Stimulated activated naive CD4-positive, alpha-beta T cell treated with Interleukin-2 at 50 U/mL for 16 hours (primary cell): ENCODE data around the gene AGRN.

Source experiments
- DNase-seq: peaks from one replicate; lab custom pipeline; 2025; lab: John Stamatoyannopoulos, UW

AGRN gene

DNA sequence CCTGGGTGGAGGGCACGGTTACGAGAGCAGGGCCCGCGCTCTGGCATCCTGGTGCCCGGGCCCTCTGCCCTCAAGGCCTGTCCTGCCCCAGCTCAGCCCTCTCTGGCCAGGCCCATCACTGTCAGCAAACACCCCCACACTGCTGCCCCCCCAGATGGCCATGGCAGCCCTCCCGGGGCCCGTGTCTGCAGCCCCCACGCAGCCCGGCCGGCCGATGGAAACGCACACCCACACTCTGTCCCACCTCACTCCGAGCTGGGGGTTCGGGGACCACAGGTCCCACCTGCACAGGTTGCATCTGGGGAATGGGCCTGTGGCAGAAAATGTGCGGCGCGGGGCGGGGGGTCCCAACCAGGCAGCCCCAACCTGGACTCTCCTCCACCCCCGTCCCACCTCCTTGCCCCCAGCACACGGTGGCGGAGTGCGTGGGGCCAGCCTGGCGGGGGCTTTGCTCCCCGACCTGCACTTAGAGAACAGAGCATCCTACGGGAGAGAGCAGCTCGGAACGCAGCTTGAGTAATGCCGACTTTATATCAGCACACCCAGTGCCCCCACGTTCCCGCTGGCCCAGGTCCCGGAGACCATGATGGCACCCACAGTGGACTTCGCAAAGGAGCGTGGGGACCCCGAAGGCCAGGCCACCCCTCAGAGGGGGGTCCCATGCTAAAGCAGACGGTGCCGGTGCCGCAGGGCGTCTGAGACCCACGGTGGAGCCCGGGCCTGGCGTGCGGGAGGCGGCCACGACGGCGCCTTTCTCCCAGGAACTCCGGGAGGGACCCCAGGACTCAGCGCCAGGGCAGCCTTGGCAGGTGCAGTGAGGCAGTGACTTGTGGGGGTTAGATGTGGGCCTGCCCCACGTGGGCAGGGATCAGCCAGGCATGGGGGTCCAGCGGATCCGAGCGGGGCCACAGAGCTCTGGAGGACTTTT, 61.7 kb downstream of the AGRN start:
- DNase-seq: no peak

DNA sequence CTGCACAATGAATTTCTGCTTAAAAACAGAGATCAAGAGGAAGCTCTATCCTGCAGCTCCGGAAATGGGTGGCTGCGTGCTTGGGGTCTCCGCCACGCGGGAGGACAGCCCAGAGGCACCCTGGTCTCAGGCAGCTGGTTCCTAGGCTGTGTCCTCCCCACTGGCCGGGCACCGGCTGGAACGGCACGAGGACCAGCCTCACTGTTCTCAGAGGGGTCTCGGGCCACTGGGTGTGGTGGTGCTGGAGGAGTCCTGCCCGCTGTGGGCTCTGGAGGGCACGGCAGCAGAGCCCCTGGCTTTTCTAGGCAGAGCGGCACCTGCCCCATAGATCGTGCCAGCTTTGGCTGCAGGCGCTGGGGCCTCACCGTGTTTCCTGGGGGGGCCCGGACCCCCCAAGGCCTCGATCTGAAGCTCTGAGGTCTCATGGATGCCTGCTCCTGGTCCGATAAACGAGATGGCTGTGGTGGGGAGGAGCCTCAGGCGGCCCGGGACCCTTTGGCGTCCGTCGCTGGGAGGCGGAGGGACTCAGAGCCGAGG, 62.4 kb downstream of the AGRN start:
- DNase-seq: no peak

DNA sequence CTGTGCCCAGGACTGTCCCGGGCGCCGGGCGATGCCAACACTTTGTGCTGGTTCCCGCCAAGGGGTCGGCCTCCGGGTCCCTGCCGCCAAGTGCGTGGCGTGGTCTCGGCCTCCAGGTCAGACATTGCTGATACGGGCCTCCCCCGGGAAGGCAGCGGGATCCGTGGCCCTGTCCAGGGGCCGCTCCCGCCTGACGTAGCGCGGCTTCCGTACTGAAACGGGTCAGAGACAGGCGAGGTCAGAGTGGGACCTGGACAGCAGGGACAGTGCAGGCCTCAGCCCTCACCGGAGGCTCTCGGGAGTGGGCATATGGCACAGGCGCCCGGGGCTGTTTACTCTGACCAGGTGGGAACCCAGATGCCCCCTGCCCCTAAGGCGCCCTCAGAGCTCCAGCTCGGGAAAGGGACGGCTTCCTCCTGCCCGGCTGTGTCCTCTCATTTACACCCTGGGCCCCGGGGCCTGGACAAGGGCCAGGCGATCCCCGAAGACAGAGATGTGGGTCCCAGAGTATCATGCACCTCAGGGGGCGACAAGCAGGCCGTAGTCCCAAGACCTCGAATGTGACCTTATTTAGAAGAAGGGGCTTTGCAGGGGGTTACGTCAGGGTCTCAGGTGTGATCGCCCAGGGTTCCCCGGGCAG, 63.0 kb downstream of the AGRN start:
- DNase-seq: no peak

DNA sequence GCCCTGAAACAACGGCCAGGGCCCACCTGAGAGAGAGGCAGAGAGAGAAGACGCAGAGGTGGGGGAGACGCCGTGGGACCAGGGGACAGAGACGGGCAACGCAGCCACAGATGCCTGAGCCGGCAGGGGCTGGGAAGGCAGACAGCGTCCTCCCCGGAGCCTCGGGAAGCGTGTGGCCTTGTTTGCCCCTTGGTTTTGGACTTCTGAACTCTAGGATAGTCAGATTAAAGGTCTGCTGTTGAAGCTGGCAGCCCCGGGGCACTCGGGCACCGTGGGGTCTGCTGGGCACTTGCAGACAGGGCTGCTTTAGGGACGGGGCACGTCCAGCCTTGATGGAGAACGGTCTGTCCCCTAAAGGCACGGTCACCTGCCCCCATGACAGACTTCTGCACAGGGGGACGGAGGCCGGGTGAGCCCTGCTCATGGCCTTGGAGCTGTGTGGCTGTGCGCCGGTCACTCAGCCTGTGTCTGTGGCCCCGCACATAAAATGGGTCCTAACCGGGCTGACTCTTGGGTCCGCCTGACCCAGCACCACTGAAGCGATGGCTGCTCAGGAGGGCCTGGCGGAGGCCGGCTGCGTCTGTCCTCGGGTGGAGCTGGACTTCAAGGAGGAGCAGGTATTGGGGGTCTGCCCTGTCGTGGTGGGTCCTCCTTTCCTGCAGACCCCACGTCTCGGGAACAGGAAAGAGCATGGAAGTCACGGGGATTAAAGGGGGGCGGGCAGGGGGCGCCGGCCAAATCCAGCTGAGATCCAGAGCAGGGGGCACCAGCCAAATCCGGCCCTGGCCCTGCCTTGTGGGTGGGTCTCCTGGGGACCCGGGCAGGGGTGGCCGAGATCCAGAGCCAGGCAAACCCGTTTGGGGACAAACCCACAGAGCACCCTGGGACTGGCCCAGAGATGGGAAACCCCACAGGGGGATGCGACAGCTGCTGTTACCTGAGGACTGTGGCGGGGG, 63.8 kb downstream of the AGRN start:
- DNase-seq: no peak

DNA sequence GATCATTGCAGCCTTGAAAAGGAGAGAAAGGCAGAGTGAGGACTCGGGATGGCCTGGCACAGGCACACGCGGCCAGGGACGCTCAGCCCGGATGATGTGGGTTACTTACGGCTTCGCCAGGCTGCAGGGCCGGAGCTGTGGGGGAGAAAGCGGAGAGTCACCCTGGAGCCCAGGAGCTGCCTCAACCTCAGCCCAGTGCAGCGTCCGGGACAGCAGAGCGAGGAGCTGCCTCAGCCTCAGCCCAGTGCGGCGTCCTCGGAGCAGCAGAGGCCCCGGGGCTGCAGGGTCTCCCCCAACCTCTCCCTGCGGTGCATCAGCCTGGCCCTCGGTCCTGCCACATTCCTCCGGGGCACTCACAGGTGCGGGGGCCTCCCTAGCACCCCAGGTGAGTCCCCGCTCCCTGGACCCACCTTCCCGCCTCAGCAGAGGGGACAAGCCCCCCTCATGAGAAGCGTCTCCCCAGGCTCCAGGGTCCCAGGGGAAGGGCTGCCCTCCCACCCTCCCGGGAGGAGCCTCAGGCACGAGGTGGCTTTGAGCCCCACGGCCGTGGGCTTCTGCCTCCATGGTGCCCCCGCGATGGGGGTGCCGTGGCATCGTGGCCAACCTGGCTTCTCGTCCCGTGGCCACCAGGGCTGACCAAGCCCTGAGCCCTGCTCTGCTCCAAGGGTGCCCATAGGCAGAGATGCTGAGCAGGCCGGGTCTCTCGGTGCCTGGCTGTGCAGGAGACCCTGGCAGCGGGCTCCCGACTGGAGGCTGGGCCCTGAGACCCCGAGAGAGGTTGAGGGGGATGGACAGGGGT, 64.7 kb downstream of the AGRN start:
- DNase-seq: no peak

DNA sequence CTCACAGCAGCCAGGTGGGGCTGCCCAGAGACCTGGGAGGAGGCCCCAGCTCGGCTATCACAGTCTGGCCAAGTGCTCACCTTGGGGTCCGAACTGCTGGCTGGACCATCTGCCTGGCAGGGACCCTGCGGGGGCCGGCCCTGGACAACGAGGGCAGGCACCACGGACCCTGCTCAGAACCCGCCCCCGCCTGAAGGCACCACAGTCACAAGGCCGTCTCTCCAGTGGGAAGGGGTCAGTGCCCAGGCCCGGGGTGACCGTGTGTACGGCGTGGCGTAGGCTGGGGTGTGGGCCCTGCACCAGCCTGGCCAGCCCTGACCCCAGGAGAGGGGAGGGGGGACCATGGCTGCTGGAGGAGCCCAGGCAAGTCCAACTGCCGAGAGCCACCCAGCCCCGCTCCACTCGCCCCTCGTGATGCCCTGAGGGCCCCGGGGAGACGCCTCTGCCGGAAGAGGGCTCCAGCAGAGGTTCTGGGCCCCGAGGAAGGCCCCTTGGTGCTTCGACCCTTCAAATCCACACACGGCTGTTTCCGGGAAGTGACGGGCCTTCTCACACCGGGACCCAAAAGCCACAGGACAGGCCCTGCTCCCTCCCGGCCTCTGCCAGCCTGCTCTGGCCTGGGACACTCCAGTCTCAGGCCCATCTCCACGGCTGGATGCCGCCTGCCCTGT, 65.4 kb downstream of the AGRN start:
- no peak for DNase-seq

DNA sequence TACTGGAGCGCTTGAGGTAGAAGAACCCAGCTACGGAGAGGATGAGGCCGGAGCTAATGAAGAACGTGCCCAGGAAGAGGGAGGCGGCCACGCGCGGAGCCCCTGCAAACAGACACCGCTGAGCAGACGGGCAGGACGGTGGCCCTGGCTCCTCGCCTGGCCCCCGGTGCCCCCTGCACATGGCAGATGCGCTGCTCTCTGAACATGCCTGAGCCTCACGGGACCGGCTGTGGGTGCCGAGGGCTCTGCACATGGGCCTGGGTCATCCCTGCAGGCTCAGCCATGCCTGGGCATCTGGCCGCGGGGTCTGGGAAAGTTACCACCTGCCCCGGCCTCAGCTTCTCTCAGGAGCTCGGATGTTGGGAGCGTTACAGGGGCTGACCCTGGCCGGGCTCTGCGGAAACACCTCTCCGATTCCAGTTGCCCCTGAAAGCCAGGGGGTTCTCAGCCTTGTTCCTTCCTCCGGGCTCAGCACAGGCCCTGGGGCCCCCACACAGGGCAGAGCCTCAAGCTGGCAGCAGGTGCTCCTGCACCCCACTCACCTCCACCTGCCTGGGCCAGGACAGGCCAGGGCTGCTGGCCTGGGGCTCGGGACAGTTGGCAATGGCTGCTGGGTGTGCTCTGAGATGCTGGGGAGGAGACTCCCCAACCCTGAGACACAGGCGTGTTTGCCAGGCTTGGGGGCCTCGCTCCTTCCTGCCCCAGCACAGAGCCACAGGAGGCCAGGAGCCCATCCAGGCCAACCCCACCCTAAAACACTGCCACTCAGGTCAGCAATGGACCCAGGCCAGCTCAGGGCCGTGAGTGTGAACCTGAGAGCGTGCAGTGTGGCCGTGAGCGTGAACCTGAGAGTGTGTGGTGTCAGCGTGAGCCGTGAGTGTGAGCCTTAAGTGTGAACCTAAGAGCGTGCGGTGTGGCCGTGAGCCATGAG, 66.3 kb downstream of the AGRN start:
- DNase-seq: no peak

DNA sequence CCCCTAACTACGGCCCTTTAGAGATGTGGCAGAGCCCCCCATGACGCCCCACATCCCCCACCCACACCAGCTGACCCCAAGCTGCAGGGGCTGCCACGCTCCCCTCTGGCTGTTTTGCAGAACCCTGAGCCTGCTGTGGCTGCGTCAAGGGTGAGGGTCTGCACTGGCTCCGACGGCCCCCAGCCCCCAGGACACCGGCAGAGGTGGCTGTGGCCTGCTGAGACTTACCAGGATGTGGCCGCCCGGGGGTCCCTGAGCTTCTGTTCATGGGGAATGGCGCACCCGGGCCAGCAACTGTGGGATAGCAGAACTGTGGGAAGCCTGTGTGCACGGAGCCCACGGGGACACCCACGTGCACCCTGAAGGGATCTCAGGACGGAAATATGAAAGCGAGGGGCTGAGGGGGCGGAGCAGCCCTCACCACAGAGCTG, 67.0 kb downstream of the AGRN start:
- no peak for DNase-seq

DNA sequence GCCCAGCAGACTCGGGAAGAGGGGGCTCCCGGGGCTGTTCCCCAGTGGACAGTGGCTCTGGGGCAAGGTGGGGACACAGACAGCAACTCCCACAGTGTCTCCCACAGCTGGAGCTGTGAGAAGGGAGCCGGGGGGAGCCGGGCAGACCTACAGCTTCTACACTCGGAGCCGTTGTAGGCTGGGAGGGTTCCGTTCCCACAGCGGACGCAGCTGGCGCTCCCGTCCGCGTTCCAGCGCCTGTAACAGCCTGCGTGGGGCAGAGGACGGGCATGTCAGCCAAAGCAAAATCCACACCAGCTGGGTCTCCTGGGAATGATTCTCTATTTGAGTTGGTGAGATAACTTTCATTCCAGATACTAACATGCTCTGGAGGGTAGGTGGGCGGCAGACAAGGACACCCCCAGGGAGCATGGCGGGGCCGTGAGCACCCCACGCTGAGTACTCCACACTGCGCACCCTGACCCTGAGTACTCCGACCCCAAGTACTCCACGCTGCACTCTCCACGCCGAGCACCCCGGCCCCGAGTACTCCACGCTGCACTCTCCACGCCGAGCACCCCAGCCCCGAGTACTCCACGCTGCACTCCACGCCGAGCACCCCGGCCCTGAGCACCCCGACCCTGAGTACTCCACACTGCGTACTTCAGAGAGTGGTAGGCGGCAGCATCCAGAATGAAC, 67.6 kb downstream of the AGRN start:
- DNase-seq: no peak

DNA sequence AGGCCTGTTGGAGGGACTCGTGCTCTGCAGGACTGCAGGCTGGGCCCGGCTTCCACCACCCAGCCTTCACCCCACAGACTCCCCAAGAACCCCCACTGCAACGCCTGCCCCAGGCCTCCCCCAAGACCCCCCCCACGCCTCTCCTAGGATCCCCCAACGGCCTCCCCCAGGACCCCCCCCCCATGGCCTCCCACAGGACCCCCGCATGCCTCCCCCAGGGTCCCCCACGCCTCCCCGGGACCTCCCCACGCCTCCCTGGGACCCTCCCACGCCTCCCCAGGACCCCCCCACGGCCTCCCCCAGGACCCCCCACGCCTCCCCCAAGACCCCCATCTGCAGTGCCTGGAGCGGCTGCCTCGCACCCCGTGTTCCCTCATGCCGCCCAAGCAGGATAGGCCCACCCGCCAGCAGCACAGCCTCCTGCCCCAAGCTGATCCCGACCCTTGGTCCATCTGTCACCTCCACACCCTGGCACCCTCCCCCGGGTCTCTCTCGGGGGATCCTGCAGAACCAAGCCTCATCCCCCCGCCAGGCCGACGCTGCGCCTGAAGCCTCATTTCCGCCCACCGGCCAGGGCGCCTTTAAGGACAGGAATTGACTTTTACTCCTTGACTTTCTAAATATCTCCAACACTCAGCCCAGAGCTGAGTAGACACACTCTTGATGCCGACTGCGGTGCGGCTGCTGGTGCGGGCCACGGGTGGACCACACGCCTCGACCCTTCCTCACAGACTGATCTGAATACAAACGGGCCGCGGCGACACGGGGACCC, 68.3 kb downstream of the AGRN start:
- no peak for DNase-seq

DNA sequence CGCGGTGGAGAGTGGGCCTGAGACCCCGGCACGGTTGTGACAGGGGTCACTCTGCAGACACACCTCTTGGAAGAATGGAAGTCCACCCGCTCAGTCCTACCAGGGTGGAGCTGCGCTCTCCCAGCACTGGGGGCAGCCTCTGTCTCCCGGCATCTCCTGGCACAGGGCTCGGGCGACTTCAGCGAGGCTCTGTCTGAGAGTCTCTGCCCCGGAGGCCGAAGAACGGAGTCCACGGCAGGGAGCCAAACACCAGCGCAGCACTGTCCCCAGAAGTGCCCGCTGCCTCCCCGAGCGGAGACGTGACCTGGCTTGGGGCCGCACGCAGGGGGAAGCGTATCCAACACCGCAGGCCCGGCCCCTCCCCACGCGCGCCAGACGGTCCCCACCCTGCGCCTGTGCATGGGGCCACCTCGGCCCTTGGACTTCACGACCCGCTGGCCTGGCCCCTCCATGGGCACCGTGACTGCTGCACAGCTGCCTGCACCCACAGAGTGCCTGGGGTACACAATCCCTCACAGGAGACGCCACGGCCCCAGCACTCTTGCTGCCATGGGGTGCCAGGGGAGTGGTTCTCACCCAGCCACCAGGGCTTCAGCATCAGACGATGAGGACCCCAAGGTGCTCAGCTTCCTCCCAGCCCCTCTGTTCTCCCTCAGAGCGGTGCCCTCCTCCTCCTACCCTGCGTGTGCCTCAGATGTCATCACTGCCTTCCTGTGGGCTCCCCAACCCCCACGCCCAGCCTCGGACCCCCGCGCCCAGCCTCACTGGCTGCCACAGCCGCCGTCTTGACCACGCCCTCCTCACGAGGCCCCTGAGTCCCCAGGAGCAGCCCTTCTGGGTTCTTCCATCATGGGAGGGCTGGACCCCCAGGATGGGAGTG, 69.1 kb downstream of the AGRN start:
- DNase-seq: no peak

DNA sequence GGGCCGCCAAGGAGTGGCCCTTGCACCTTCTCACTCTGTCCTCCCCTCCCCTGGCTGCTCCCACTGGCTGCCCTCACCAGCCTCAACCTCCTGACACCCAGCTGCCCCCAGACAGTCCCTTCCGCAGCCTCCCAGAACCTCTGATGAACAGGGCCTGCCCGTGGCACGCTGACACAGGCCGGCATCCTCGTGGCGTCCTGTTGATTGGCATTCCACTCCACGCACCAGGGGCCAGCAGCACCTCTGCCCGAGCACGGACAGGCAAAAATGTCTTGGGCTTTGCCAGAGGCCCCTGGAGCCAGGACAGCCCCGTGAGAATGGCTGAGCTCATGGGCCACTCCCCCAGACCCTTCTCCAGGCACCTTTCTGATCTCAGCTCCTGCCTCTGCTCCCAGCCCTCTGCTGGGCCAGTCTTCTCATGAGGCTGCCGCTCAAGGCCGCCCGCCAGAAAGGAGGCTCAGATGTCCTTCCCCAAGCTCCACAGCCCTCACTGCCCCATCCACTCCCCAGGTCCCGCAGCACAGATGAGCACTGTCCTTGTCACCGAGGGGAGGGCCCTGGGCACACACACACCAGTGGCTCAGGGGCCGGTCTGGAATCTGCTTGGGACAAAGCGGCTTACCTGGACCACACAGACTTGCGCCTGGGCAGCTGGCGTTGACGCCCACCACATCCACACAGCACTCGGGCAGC, 70.0 kb downstream of the AGRN start:
- no peak for DNase-seq

DNA sequence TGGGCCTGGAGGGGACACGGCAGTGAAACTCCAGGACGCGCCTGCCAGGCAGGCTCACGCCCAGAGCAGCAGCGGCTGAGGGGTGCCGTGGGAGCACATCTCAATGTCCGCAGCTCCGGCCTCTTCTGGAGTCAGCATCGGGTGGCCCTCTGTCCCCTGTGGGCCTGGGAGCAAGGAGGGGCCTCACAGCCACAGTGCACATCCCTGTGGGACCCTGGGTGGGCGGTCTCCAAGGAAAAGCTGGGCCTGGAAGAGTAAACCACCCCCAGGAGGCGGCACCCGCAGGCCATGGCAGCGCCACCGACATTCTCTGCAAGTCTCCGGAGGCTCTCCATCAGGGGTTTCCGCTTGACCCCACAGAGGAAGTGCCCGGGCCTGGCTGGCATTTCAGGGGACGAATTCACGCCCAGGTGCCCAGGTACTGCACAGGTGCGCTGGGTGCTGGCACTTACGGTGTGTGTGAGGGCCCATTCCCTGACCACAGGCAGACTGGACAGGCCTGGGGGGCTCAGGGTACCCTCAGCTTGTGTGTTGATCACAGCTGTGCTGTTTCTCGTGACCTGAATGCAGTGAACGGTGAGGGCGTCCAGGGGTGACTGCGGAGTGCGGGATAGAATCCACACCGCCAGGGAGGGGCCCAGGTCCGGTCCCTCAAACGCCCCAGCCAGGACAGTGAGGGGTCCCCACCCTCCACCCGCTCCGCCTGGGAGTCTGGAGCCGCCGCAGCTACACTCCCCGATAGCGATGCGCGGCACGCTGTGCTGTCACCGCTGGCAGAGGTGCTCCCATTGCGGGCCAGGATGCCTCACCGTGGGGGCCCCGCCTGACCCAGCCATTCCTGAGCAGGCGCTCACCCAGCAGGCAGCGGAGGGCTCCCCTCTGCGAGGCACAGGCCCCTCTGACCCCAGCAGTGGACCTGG, 70.8 kb downstream of the AGRN start:
- no peak for DNase-seq

DNA sequence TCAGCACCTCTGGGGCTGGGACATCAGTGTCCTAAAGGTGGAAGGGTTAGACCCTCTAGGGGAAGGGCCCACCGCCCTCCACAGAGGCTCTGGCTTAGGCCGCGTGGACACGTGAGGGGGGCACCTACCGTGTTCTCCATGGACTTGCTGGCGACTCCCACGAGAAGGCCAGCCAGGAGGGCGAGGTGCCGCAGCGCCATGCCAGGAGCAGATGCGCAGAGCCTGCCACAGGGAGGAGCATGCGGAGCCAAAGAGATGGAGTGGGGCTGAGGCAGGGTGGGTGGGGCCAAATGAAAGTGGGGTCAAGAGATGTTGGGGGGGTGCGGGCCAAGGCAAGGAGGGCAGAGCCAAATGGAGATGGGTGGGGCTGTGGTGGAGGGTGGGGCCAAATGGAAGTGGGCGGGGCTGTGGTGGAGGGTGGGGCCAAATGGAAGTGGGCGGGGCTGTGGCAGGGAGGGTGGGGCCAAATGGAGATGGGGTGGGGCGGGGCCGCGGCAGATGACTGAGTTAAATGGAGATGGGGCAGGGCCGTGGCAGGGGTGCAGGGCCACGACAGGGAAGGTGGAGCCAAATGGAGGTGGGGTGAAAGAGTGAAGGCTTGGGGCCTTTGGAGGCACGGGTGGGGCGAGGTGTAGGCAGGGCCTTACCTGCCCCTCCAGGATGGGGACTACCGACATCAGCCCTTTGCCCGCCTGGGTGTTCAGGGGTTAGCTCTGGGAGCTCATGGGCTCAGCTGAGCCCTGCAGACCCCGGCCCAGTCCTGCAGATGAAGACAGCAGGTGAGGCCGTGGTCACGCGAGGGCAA, 71.6 kb downstream of the AGRN start:
- no peak for DNase-seq
